MCF 10A (cell line): Measurements from ENCODE around the gene ZNF618. TPM values are rescaled to one million over a fixed set of nuclear protein-coding genes. Genes with fewer than 3 reads are reported as not detected.

Experiments used
- BruUV-seq: library from RNA; stranded (reverse); fragments of 400-500 nt; replicated peaks from 2 replicates; lab custom pipeline; 2021; lab: Mats Ljungman, UMichigan
- CTCF ChIA-PET: fragments of 300-600 bp; sonication (Branson Sonifier 250); formaldehyde crosslinking; extraction: SDS; loops from one replicate; lab custom pipeline; 2021; ENCODE audit warnings: antibody characterized with exemption, inconsistent platforms; lab: Yijun Ruan, JAX
- POLR2A ChIA-PET: fragments of 300-600, 350-650 bp; sonication (Branson Sonifier 250); formaldehyde crosslinking; extraction: SDS; loops from one replicate; lab custom pipeline; 2020; ENCODE audit warnings: antibody characterized with exemption, inconsistent platforms; lab: Yijun Ruan, JAX
- DNase-seq: peaks from one replicate; pipeline ENCODE4 v3.0.0-alpha.2; 2018; ENCODE audit not compliant: unreplicated experiment
- H3K27ac Mint-ChIP-seq: one replicate; pipeline ENCODE4 v1.8.0; 2022; ENCODE audit warnings: mild to moderate bottlenecking, low read depth, mixed read lengths; ENCODE audit not compliant: unreplicated experiment
- H3K27me3 Mint-ChIP-seq: one replicate; pipeline ENCODE4 v1.8.0; 2022; ENCODE audit warnings: mixed read lengths; ENCODE audit not compliant: insufficient read depth, unreplicated experiment
- H3K36me3 Mint-ChIP-seq: one replicate; pipeline ENCODE4 v1.8.0; 2022; ENCODE audit warnings: mild to moderate bottlenecking, moderate library complexity, mixed read lengths; ENCODE audit not compliant: insufficient read depth, unreplicated experiment
- H3K4me1 Mint-ChIP-seq: one replicate; pipeline ENCODE4 v1.8.0; 2022; ENCODE audit warnings: mixed read lengths; ENCODE audit not compliant: insufficient read depth, unreplicated experiment
- H3K4me3 Mint-ChIP-seq: one replicate; pipeline ENCODE4 v1.8.0; 2022; ENCODE audit warnings: mild to moderate bottlenecking, moderate library complexity, mixed read lengths; ENCODE audit not compliant: unreplicated experiment
- H3K9me3 Mint-ChIP-seq: one replicate; pipeline ENCODE4 v1.8.0; 2022; ENCODE audit warnings: mixed read lengths; ENCODE audit not compliant: unreplicated experiment
- CTCF ChIP-seq: fragments of 200-600 bp; IDR thresholded peaks from one replicate; pipeline ENCODE4 v1.8.0; 2022; ENCODE audit warnings: antibody characterized with exemption, mild to moderate bottlenecking; ENCODE audit not compliant: unreplicated experiment
- intact Hi-C: fragments of 100-400 bp; cut with micrococcal nuclease; formaldehyde crosslinking; loops from 2 replicates; pipeline ENCODE4 v1.14.1; 2022
- total RNA-seq: library from RNA; stranded (reverse); gene quantifications from 2 replicates; pipeline ENCODE4 v1.2.3, GENCODE V29; 2022

Gene ZNF618
- total RNA-seq, 1 experiment from 2014 or later, result 4.8 TPM

GRCh38 chr9:113912816-113913215 lies 36.7 kb downstream of the ZNF618 start:
- intact Hi-C loops, result no loop called here
- ChIA-PET CTCF (interaction anchor here (0.8 kb wide), 1 partner anchor 195 kb away, joined by 3 read pairs; no protein-coding TSS in a partner anchor), POLR2A (no interaction called here)
- H3K27ac Mint-ChIP-seq, result no peak overlapping the region
- no peaks in the 10 kb centered on the region for H3K4me1 Mint-ChIP-seq
- H3K4me3 Mint-ChIP-seq, result no peak overlapping the region
- H3K27me3 Mint-ChIP-seq, result no peaks in the 10 kb centered on the region
- BruUV-seq, result no TSS peak
- TF ChIP-seq CTCF, result no peak
- no peak for DNase-seq
- H3K36me3 Mint-ChIP-seq, result no peaks in the 10 kb centered on the region
- no peaks in the 10 kb centered on the region for H3K9me3 Mint-ChIP-seq

- DNase-seq, result no peak
- H3K36me3 Mint-ChIP-seq, result peaks cover 3% of the 10 kb centered on the region
- POLR2A ChIA-PET, result no interaction called here
- H3K9me3 Mint-ChIP-seq, result no peaks in the 10 kb centered on the region
- no peaks in the 10 kb centered on the region for H3K27me3 Mint-ChIP-seq
- CTCF ChIA-PET, result interaction anchor here (0.8 kb wide), 1 partner anchor 194 kb away, joined by 3 read pairs; no protein-coding TSS in a partner anchor
- BruUV-seq, result no TSS peak
- intact Hi-C loops, result no loop called here
- H3K27ac Mint-ChIP-seq, result no peak overlapping the region
- TF ChIP-seq CTCF, result no peak
- no peaks in the 10 kb centered on the region for H3K4me1 Mint-ChIP-seq
- no peak overlapping the region for H3K4me3 Mint-ChIP-seq
Observed at GRCh38 chr9:113913426-113914195, 37.5 kb downstream of the ZNF618 start.

GRCh38 chr9:113914517-113914916 lies 38.4 kb downstream of the ZNF618 start:
- Mint-ChIP-seq H3K27me3 (no peaks in the 10 kb centered on the region), H3K27ac (no peak overlapping the region), H3K4me1 (no peaks in the 10 kb centered on the region), H3K9me3 (no peaks in the 10 kb centered on the region), H3K36me3 (peaks cover 5% of the 10 kb centered on the region), H3K4me3 (no peak overlapping the region)
- TF ChIP-seq CTCF, result no peak
- POLR2A ChIA-PET, result no interaction called here
- no TSS peak for BruUV-seq
- CTCF ChIA-PET, result no interaction called here
- no peak for DNase-seq
- intact Hi-C loops, result no loop called here

- H3K4me3 Mint-ChIP-seq, result no peak overlapping the region
- no peak for DNase-seq
- ChIA-PET CTCF (interaction anchor here (0.5 to 1.1 kb wide), 4 partner anchors 14 to 1091 kb away, joined by 3 to 4 read pairs (median 3); no protein-coding TSS in a partner anchor), POLR2A (no interaction called here)
- peaks cover 5% of the 10 kb centered on the region for H3K36me3 Mint-ChIP-seq
- H3K27me3 Mint-ChIP-seq, result no peaks in the 10 kb centered on the region
- no peak overlapping the region for H3K27ac Mint-ChIP-seq
- TF ChIP-seq CTCF, result no peak
- no TSS peak for BruUV-seq
- intact Hi-C loops, result no loop called here
- H3K4me1 Mint-ChIP-seq, result no peaks in the 10 kb centered on the region
- H3K9me3 Mint-ChIP-seq, result no peaks in the 10 kb centered on the region
Observed at GRCh38 chr9:113915817-113916434, 39.8 kb downstream of the ZNF618 start.
